A673 (cell line): ENCODE results near the gene SIGLEC7. TPM values are rescaled to one million over a fixed set of nuclear protein-coding genes. Genes with fewer than 3 reads are reported as not detected.
A peak's percentile ranks its signal among the peaks of the same experiment; 100 is the strongest.
"Not testable (repeated sequence)": the region's sequence is repeated elsewhere in the genome, so short reads cannot be mapped to it uniquely, and the experiment has no call there.

ENCODE experiments used
- BruUV-seq: library from RNA; stranded (reverse); fragments of 400-500 nt; replicated peaks from 2 replicates; lab custom pipeline; 2021; lab: Mats Ljungman, UMichigan
- CTCF ChIA-PET: fragments of 300-600 bp; sonication (Branson Sonifier 250); formaldehyde crosslinking; loops from one replicate; lab custom pipeline; 2022; ENCODE audit warnings: antibody characterized with exemption; lab: Charles Lee
- POLR2A ChIA-PET: fragments of 300-600 bp; sonication (Branson Sonifier 250); formaldehyde crosslinking; loops from one replicate; lab custom pipeline; 2022; ENCODE audit warnings: antibody characterized with exemption; ENCODE audit not compliant: low non-redundant PET; lab: Charles Lee
- DNase-seq: peaks from one replicate; pipeline ENCODE4 v3.0.0-alpha.2; 2015; ENCODE audit warnings: low spot score
- H3K27ac ChIP-seq: fragments of 200-600 bp; sonication (generic); 2 replicates; pipeline ENCODE4 v1.5.1; 2016; ENCODE audit warnings: mixed run types, low read depth, mild to moderate bottlenecking, mixed read lengths, antibody characterized with exemption, low read length; ENCODE audit not compliant: poor library complexity, severe bottlenecking
- H3K27me3 ChIP-seq: fragments of 200-600 bp; sonication (generic); replicated peaks from 2 replicates; pipeline ENCODE4 v1.6.1; 2017; ENCODE audit warnings: mixed run types, low read depth, mild to moderate bottlenecking, mixed read lengths, antibody characterized with exemption, low read length; ENCODE audit not compliant: insufficient read depth, poor library complexity
- H3K36me3 ChIP-seq: fragments of 200-600 bp; sonication (generic); 2 replicates; pipeline ENCODE4 v1.6.1; 2016; ENCODE audit warnings: mixed run types, mild to moderate bottlenecking, mixed read lengths, antibody characterized with exemption, low read length; ENCODE audit not compliant: insufficient read depth, poor library complexity, severe bottlenecking
- H3K4me1 ChIP-seq: fragments of 200-600 bp; sonication (generic); 2 replicates; pipeline ENCODE4 v1.6.1; 2017; ENCODE audit warnings: mixed run types, mild to moderate bottlenecking, mixed read lengths, antibody characterized with exemption, low read length; ENCODE audit not compliant: insufficient read depth, poor library complexity, severe bottlenecking
- H3K4me3 ChIP-seq: fragments of 200-600 bp; sonication (generic); 2 replicates; pipeline ENCODE4 v1.5.1; 2016; ENCODE audit warnings: low read depth, mixed run types, mild to moderate bottlenecking, mixed read lengths, low read length; ENCODE audit not compliant: poor library complexity, severe bottlenecking
- H3K9me3 ChIP-seq: fragments of 200-600 bp; sonication (generic); 2 replicates; pipeline ENCODE4 v1.6.1; 2016; ENCODE audit warnings: mixed run types, low read depth, mild to moderate bottlenecking, mixed read lengths, antibody characterized with exemption, low read length; ENCODE audit not compliant: poor library complexity, severe bottlenecking
- CTCF ChIP-seq: fragments of 300-800, 200-600 bp; sonication (generic); conservative IDR thresholded peaks from 2 replicates; pipeline ENCODE4 v1.5.1; 2017; ENCODE audit warnings: low read depth, mild to moderate bottlenecking, antibody characterized with exemption, low read length, moderate library complexity, mixed read lengths
- EZH2 ChIP-seq: fragments of 200-600 bp; sonication (generic); IDR thresholded peaks from 2 replicates; pipeline ENCODE4 v1.6.1; 2017; ENCODE audit warnings: borderline replicate concordance, low read depth, mild to moderate bottlenecking, mixed read lengths, antibody characterized with exemption, low read length; ENCODE audit not compliant: poor library complexity, severe bottlenecking
- intact Hi-C: fragments of 100-400 bp; cut with micrococcal nuclease; formaldehyde crosslinking; loops from one replicate; pipeline ENCODE4 v1.10.0; 2022; ENCODE audit not compliant: unreplicated experiment
- total RNA-seq: library from RNA; stranded (reverse); gene quantifications from 2 replicates; pipeline ENCODE4 v1.2.3, GENCODE V29; 2021

The SIGLEC7 gene
- total RNA-seq, 1 experiment from 2014 or later: not detected

GRCh38 chr19:51168564-51169282 is 26.6 kb downstream of the SIGLEC7 start:
- CTCF ChIA-PET: interaction anchor here (0.6 kb wide), 2 partner anchors 29 to 148 kb away, joined by 3 read pairs; no protein-coding TSS in a partner anchor
- POLR2A ChIA-PET: interaction anchor here (0.6 kb wide), 1 partner anchor 307 kb away, joined by 4 read pairs; no protein-coding TSS in a partner anchor
- BruUV-seq: no TSS peak

GRCh38 chr19:51169283-51169918 is 27.3 kb downstream of the SIGLEC7 start:
- H3K4me3 ChIP-seq, BruUV-seq, H3K4me1 ChIP-seq, H3K36me3 ChIP-seq, H3K27ac ChIP-seq, H3K9me3 ChIP-seq, intact Hi-C loops: not testable (repeated sequence)
- peaks cover 29% of the 10 kb centered on the region for H3K27me3 ChIP-seq
- ChIA-PET CTCF (interaction anchor here (0.6 kb wide), 1 partner anchor 148 kb away, joined by 3 read pairs; no protein-coding TSS in a partner anchor), POLR2A (interaction anchor here (0.6 kb wide), 1 partner anchor 306 kb away, joined by 4 read pairs; no protein-coding TSS in a partner anchor)
- TF ChIP-seq CTCF: peak; percentile 65
- peak; percentile 74 for DNase-seq

More at GRCh38 chr19:51168564-51169282, 26.6 kb downstream of the SIGLEC7 start:
- TF ChIP-seq EZH2 (no peak), CTCF (no peak)
- intact Hi-C loops: no loop called here
- H3K27me3 ChIP-seq: peaks cover 22% of the 10 kb centered on the region
- no peak for DNase-seq
- H3K4me1 ChIP-seq: no peaks in the 10 kb centered on the region
- H3K9me3 ChIP-seq: no peaks in the 10 kb centered on the region
- no peaks in the 10 kb centered on the region for H3K36me3 ChIP-seq
- H3K27ac ChIP-seq: no peak overlapping the region
- H3K4me3 ChIP-seq: no peak overlapping the region

- DNase-seq: no peak
- TF ChIP-seq CTCF: no peak
- TF ChIP-seq EZH2: no peak
- POLR2A ChIA-PET: no interaction called here
- BruUV-seq: no TSS peak
- Histone ChIP-seq H3K4me3 (no peak overlapping the region), H3K9me3 (no peaks in the 10 kb centered on the region), H3K36me3 (no peaks in the 10 kb centered on the region), H3K27ac (no peak overlapping the region), H3K4me1 (no peaks in the 10 kb centered on the region), H3K27me3 (peaks cover 54% of the 10 kb centered on the region)
- intact Hi-C loops: no loop called here
- CTCF ChIA-PET: no interaction called here
Observed at GRCh38 chr19:51172223-51172622, 30.1 kb downstream of the SIGLEC7 start.
